Activated T-cell treated with anti-CD3 and anti-CD28 coated beads, Interleukin-2, amount 50 U/mL, for 48 hours (primary cell): ENCODE results near the gene JADE2.

ENCODE experiments used
- DNase-seq, 2 experiments: peaks; one replicate each; pipeline ENCODE4 v3.0.0-alpha.2; 2020

The JADE2 gene

GRCh38 chr5:134594336-134594735 is 68.9 kb downstream of the JADE2 start:
- DNase-seq: no peak

GRCh38 chr5:134594797-134595457 is 69.5 kb downstream of the JADE2 start:
- peak in 1 of 2 experiments; percentile 22 for DNase-seq

- DNase-seq: no peak
Observed at GRCh38 chr5:134595458-134595838, 70.0 kb downstream of the JADE2 start.

GRCh38 chr5:134599820-134600219 is 74.3 kb downstream of the JADE2 start:
- DNase-seq: peak in 1 of 2 experiments; percentile 2

- DNase-seq: no peak
Observed at GRCh38 chr5:134600600-134600999, 75.1 kb downstream of the JADE2 start.

- DNase-seq: no peak
Observed at GRCh38 chr5:134603059-134603458, 77.6 kb downstream of the JADE2 start.

GRCh38 chr5:134604908-134605307 is 79.4 kb downstream of the JADE2 start:
- DNase-seq: no peak

GRCh38 chr5:134606726-134607125 is 81.3 kb downstream of the JADE2 start:
- DNase-seq: no peak

GRCh38 chr5:134608555-134608954 is 83.1 kb downstream of the JADE2 start:
- peak in 1 of 2 experiments; percentile 8 for DNase-seq

- DNase-seq: peak in 1 of 2 experiments; percentile 6
Observed at GRCh38 chr5:134609232-134609851, 83.9 kb downstream of the JADE2 start.

GRCh38 chr5:134610725-134611124 is 85.3 kb downstream of the JADE2 start:
- DNase-seq: peak in 1 of 2 experiments; percentile 3

- no peak for DNase-seq
Observed at GRCh38 chr5:134611515-134611914, 86.0 kb downstream of the JADE2 start.

GRCh38 chr5:134614450-134615085 is 89.1 kb downstream of the JADE2 start:
- DNase-seq: no peak

GRCh38 chr5:134620634-134621033 is 95.2 kb downstream of the JADE2 start:
- no peak for DNase-seq

- DNase-seq: no peak
Observed at GRCh38 chr5:134625559-134625958, 100.1 kb downstream of the JADE2 start.

GRCh38 chr5:134626369-134627014 is 101.0 kb downstream of the JADE2 start:
- DNase-seq: no peak
